NCI-H2081 treated with DMSO at 0.1 percent for 48 hours (cell line): ENCODE data around the gene HDC.

ENCODE experiments used
- DNase-seq: peaks from one replicate; lab custom pipeline; 2025; lab: John Stamatoyannopoulos, UW

Gene HDC, protein sequence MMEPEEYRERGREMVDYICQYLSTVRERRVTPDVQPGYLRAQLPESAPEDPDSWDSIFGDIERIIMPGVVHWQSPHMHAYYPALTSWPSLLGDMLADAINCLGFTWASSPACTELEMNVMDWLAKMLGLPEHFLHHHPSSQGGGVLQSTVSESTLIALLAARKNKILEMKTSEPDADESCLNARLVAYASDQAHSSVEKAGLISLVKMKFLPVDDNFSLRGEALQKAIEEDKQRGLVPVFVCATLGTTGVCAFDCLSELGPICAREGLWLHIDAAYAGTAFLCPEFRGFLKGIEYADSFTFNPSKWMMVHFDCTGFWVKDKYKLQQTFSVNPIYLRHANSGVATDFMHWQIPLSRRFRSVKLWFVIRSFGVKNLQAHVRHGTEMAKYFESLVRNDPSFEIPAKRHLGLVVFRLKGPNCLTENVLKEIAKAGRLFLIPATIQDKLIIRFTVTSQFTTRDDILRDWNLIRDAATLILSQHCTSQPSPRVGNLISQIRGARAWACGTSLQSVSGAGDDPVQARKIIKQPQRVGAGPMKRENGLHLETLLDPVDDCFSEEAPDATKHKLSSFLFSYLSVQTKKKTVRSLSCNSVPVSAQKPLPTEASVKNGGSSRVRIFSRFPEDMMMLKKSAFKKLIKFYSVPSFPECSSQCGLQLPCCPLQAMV

DNA sequence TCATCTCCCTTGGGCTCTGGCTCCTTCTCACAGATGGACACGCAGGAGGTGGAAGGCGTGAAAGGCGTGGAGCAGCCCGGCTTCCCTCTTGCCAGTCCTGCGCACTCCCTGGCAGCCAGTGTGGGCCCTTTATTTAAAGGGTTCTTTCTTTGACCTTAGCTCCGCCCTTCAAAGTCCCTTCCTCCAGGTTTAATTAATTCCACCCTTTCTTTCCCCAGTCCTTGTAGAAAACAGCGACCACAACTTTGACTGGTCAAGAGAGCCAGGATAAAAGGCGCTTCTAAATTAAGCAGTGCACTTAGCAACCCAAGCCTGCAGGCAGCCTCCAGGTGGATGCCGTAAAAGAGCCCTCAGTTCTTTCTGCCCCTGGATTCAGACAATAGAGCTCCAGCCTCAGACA, at the start of gene HDC:
Gene HDC, minus strand, starts transcription at position 107 of the 400 bp plus-strand sequence. Its CDS starts 103 bp downstream, at position 4.
- DNase-seq: no peak

DNA sequence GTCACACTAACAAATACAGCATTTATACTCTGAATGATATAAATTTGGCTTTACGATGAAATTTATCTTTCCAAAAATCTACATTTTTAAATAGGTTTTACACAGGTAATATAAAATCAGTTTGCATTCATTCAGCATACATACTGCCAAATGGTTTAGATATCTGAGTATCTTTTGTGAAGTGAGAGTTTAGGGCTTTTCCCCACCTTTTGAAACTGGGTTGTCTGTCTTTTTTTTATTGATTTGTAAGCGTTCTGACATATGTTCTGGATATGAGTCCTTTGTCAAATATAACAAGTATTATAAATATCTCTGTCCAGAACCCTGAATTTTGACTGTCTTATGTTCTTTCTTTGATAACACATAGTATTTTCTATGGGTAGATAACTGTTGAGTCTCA, 47.1 kb upstream of the HDC start:
- no peak for DNase-seq

DNA sequence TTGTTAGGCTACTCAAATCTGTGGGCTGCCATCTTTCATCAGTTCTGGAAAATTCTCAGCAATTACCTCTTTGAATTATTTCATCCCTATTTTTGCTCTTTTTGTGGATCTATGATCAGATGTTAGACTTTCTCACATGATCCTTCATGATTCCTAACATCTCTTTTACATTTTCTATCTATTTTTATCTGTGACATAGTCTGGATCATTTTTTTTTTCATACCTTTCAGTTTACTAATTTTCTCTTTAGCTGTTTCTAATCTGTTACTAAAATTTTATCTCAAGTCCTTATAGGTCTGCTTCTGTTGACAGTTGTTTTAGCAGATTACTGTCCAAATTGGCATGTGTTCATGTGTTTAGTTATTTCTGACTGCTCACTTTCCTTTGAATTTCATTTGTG, 42.3 kb upstream of the HDC start:
- no peak for DNase-seq

DNA sequence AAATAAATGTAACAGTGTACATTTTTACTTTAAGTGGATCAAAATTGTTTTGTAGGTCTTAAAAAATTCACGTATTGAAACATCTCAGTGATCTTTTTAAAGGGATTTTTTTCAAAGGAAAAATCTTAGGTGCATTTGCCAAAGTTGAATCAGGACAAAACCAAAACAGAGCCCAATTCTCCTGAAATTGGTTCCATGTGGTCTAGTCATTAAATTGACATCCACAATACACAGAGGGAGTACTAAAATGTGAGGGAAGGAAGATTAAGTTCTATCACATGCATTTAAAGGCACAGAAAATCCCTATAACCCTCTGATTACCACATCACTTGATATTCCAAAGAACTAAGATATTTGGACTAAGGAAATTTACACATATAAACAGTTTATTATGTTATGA, 39.3 kb upstream of the HDC start:
- DNase-seq: no peak

DNA sequence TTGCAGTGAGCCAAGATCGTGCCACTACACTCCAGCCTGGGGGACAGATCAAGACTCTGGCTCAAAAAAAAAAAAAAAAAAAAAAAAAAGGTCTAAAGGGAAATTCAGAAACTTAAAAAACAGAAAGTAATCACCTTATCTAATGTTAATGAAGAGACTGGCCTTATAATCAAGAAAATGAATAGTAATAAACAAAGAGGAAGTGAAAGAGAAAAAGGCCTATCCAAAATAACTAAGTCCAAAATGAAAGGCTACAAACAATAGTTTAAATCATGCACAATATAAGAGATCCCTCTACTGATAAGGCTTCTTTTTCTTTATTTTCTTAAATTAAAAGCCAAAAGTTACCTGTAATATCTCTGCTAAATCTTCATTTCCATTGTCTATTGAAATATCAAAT, 37.1 kb upstream of the HDC start:
- DNase-seq: no peak

DNA sequence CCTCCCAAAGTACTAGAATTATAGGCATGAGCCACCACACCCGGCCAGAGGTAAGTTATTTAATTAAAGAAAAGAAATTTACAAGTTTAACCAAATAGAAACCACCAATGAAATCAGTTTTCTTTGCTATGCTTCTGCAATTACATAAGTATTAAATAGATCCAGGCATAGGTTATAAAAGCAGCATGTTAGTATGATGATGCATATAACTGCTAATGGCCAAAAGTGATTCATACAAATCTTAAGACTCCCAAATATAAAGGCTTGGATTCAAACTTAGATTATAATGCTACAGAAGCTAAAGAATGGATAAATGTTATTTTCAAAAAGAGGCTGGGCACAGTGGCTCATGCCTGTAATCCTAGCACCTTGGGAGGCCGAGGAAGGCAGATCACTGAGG, 32.8 kb upstream of the HDC start:
- DNase-seq: no peak

DNA sequence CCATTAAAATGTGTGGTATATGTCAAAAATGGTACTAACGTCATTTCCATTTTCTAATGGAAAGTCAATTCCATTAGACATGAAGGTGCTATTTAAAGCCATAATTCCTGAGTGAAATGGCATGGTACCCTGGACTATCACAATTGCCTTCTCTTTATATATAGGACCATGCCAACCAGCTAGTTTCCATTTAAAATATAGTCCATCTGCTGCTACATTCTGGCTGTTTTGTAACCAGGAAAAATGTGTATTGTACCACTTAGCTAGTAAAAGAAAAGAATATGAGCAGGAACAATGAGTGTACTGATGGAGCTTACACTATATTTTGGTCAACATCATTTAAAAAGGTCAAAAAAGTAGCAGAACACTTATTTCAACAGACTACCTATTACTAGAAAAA, 30.4 kb upstream of the HDC start:
- DNase-seq: no peak

DNA sequence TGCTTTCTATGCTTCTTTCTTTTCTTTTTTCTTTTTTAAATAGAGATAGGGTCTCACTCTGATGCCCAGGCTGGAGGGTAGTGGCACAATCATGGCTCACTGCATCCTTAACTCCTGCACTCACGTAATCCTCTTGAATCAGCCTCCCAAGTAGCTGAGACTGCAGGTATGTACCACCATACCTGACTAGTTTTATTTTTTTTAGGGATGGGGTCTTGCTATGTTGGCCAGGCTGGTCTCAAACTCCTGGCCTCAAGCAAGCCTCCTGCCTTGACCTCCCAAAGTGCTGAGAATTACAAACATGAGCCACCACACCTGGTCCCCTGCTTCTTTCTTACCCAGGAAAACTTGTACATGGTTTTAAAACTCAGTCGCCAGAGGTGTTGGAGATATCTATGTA, 24.2 kb upstream of the HDC start:
- DNase-seq: no peak

DNA sequence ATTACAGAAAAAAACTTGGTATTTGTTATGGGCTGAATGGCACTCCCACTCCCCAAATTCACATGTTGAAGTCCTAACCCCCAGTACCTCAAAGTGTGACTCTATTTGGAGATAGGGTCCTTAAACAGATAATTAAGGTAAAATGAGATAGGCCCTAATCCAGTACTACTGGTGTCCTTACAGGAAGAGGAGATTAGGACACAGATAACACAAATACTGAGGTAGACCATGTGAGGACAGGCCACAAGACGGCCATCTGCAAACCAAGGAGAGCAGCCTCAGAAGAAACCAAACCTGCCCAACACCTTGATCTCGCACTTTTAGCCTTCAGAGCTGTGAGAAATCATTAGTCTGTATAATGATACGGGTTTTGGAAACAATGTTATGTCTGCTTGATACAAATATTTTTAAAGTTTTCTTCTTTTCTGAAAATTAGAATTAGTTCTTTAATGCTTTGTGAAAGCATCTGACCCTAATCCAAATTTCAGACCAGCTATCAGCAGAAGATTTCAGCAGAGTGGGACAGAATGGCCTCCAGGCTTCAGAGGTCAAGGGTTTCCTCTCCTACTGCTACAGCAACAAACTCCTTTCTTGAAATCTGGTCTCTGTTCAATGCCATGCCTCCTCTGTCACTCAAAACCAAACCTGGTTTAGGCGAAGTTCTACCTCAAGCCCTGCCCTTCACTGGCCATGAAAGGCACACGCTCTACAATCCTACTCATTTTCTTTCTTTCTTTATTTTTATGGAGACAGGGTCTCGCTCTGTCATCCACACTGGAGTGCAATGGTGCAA, 22.0 kb upstream of the HDC start:
- no peak for DNase-seq

DNA sequence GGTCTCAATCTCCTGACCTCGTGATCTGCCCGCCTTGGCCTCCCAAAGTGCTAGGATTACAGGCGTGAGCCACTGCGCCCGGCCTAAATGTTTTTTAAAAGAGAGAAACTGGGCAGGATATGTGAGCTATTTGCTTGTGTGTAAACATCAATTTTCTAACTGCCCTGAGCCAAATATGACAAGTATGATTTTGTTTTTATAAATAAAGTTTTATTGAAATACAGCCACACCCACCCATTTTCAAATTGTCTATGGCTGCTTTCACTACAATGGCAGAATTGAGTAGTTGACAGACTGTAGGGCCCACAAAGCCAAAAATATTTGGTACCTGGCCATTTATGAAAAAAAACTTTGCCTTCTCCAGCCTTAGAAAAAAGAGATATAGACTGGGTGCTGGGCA, 15.9 kb upstream of the HDC start:
- DNase-seq: no peak

DNA sequence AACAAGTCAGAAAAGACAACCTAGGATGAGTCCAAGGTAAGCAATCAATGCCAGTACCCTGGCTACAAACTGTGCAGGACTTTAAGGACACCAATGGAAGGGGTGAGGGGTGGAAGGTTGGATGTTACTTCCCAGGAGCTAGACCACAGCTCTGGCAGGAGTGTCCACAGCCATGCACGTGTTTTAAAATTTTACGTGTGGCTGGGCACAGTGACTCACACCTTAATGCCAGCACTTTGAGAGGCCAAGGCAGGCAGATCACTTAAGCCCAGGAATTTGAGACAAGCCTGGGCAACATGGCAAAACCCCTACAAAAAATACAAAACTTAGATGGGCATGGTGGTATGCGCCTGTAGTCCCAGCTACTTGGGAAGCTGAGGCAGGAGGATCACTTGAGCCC, 14.7 kb upstream of the HDC start:
- DNase-seq: no peak

DNA sequence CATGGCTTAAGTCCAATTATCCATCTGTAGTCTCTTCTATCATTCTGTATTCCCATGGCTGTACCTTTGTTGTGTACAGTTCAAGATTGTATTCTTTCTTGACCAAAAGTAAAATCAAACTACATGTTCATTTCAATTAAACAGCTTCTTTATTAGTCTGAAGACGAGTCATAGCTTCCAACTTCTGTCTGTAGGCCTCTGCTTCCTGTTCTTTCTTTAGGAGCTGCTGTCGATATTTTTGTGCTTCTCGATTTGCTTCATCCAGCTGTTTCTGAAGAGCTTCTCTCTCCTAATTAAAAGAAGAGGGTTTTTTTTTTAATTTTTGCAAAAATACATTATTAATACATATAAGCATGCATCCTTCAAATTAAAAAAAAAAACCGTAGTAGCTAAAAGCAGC, 13.0 kb upstream of the HDC start:
- DNase-seq: no peak

DNA sequence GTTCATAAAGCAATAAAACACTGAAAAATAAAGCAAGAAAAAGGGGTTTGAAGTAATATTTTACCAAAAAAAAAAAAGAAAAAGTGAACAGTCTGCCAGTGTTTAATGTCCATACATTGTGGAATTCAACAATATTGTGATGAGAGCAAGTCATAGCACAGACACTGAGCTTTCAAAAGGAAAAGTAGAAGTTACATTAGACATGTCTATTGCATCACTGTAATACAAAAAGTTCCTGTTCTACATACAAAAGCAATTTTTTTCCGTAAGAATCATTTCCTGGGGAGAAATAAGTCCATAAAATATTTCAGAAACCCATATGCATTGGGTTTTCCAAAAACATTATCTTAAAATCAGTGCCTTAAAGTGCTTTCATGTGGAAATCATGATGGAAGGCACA, 11.8 kb upstream of the HDC start:
- DNase-seq: no peak

DNA sequence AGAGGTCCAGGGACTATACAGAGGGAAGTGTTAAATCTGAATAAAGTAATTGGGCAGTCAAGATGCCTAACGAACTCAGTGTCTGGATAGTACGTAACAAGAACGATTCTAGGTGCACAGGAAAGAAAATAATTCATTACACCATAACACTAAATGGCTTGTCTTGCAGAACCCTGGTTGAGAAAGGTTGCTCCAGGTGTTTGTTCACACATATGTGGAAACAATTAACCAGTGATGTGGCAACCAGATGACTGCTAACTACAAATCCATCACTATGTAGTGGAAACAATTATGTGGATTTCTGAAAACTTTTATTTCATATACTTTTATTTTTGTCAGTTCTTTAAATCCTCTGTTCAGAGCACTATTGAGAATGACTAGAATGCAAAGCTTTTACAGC, 10.4 kb upstream of the HDC start:
- DNase-seq: no peak

DNA sequence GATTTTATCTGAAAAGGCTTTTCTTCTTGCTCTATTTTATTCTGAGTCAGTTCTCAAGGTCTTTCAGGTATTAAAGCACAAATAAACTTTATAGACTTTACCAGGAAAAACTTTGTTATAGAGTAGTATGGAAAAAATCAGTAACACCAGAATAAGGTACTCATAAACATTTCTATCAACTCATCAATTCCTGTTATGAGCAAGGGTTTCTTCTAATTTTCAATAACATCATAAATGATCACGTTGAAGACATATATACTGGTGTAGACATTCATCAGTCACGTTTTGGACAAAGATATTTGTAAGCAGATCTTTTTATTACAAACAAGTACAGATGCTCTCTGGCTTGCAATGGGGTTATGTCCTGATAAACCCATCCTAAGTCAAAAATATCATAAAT, 9.6 kb upstream of the HDC start:
- DNase-seq: no peak

DNA sequence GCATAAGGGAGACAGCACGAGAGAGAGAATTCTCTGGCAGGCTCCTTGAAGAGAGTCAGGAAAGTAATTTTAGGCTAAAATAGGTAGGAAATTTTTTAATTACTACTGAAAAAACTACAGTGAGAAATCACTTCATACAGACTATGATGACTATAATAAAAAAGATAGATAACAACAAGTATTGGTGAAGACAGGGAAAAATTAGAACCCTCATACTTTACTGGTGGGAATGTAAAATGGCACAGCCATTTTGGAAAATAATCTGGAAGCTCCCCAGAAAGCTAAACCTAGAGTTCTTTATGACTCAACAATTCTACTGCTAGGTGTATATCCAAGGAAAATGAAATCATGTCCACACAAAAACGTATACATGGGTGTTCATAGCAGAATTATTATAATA, 2.1 kb upstream of the HDC start:
- no peak for DNase-seq

DNA sequence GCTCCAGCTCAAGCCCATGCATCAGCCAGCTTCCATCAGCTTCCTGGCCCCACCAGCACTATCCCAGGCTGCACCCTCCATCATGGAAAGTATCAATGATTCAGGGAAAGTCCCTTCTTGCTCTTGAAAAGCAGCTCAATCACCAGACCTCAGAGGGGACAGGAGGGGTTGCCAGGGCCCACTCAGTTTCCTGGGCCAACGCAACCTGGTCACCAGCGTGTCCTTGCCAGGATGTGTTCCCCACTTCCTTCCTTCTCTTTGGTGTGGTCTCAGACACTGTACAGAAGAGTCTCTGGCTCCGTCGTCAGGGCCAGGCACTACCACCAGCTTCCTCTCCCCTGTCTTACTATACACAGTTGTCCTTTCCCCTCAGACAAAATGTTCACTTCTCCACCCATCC, 3.0 kb downstream of the HDC start:
- DNase-seq: no peak

DNA sequence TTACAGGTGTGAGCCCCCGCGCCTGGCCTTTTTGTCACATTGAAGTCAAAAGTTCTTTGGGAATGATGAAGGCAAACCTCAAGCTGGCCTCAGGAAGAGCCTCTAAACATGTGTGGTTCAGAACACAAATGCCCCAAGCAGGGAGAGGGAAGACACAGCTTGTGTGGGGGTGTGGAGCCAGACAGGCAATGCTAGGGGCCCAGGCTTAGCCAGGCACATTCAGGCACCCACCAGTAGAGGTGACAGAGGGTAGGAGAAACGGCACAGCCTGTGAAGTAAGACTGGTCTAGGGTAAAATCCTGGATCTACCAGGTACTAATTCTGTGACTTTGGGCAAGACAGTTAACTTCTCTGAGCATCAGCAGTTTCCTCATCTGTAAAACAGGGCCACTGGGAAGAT, 3.5 kb downstream of the HDC start:
- DNase-seq: no peak

DNA sequence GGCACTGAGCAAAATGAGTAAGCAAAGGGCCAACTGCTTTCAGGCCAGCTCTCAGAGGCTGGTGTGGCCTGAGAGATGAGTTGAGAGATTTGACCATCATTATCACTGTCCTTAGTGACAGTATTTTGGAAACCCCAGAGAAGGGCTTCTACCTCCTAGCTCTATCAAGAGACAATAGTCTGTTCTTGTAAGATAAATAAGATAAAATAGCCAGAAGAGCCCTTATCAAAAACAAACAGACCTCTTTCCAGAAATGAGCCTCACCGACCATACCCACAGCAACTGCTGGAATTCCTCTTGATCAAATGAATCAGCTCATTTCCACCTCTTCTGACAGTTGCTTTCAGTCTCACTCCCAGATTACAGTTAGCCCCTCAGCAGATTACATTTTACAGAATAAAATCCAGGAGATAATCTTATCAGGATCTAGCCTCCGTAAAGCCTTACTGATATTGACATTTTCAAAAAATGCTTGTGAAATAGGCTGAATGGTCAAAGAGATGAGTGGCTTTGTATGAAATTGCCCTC, 4.5 kb downstream of the HDC start:
- no peak for DNase-seq

DNA sequence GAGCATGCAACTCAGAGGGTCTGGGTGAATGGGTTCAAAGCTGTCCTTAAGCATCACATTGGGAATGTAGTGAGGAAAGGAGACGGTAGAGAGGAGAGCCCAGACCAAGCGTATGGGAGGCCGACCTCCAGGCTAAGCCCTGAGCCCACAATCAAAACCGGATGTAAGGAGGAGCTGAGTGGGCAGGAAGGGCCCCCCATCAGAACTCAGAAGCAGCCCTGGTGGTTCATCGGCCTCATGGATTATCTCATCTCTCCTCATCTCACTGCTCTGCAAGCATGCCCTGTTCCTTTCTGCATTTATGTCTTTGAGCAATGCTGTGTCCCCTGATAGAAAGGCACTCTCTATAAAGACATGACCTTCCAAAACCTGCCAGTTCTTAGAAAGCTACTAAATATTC, 6.2 kb downstream of the HDC start:
- no peak for DNase-seq

DNA sequence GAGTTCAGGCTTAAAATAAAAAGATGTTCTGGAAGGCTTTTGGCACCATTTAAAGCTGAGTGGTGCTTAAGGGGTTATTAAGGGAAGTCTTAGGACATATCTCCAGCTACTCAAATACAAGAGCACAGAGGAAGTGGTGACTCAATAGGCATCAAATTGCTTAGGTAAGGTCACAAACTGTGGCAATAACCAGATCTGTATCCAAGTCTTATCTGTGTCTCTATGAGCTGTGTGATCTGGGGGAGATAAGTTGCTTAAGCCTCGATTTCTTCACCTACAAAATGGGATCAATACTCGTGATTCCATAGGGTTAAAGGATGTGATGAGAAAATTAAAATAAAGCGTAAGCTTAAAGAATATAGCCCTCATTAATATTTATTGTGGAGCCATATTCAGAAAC, 7.6 kb downstream of the HDC start:
- DNase-seq: no peak

DNA sequence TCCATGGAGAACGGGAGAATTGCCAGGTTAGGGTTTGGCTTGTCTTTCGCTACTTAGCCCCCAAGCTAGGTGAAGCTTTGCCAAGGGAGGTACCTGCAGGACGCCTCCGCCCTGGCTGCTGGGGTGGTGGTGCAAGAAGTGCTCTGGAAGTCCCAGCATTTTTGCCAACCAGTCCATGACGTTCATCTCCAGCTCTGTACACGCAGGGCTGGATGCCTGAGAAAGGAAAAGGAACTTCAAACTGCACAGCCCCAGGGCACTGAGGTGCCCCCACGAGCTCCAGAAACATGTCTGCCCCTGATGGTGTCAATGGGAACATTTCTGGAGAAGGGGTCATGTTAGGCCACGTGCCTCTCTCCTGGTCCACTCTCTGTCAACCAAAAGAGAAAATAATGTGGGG, 8.2 kb downstream of the HDC start:
- DNase-seq: no peak
